Inflammatory macrophage treated with lipopolysaccharide for 4 hours (primary cell): ENCODE data around the gene PPIL6.

Source experiments
- DNase-seq: peaks from one replicate; pipeline ENCODE4 v3.0.0-alpha.2; 2020

Gene PPIL6

GRCh38 chr6:109360281-109360680 is 80.1 kb downstream of the PPIL6 start:
- DNase-seq = no peak

DNA sequence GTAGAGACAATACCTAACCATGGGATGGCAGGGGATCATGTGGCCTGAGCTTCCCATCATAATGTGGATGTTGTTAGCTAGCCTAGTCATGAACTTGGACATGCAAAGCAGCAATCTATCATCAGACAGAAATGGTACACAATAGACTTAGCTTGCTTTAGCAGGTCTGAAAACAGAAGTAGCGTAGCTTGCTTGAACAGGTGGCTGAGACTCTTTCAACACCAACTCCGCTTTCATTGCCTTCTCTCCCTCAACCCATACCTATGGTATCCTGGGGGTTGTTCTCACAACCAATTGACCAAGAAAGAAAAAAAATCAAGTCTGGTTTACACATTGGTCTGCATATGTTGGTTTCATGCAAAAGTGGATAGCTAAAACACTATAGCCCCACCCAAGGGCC is 81.2 kb downstream of the PPIL6 start:
- no peak for DNase-seq

GRCh38 chr6:109358204-109358603 is 82.2 kb downstream of the PPIL6 start:
- no peak for DNase-seq

DNA sequence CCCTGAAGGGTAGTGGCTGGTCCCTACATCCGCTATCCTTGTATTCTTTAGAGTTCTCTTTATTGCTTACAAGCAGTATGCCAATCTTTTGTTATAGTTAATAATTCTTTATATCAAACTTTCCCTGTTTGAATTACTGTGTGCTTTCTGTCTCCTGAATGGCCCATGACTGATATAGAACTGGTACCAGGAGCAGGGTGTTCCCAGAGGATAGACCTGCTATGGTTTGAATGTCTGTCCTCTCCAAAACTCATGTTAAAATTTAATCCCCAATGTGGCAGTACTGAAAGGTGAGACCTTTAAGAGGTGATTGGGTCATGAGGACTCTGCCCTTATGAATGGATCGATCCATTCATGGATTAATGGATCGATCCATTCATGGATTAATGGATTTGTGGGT is 84.2 kb downstream of the PPIL6 start:
- DNase-seq = no peak

DNA sequence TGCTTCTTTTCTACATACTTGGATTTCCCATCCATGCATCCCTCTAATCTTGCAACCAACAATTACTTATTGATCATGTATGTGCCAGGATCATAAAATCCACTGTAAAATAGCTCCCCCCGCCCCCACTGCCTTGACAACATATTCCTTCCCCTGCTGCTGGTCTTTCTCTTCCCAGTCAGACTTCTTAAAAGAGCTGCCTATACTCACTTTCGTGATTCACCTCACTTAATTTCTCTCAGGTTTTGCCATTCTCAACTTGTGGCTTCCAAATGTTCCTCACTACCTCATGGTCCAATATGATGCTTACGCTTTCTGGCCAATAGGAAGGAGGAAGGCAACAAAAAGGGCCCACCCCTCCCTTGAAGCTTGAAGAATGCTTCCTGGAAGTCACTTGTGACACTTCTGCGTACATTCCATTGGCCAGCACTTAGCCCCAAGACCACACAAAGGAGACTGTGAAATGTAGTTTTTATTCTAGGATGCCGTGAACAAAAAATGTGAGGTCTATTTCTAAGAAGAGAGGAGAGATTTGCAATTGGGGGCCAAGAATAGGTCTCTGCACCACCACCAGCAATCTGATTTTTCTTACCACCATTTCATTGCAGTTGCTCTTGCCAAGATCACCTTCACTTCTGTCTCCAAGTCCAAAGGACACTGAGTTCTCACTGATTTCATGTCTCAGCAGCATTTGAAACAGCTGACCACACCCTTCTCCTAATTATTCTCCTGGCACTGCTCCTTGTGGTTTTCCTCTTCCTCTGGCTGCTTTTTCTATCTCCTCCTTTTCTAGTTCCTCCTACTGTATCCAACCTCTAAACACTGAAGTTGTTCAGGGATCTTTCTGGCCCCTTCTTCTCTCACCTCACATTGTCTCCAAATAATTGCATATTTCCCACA is 88.9 kb downstream of the PPIL6 start:
- DNase-seq = no peak

GRCh38 chr6:109349419-109349987 is 90.9 kb downstream of the PPIL6 start:
- DNase-seq = no peak

- peak; percentile 39 for DNase-seq
These were observed 92.2 kb downstream of the PPIL6 start for GRCh38 chr6:109348226-109348625.

DNA sequence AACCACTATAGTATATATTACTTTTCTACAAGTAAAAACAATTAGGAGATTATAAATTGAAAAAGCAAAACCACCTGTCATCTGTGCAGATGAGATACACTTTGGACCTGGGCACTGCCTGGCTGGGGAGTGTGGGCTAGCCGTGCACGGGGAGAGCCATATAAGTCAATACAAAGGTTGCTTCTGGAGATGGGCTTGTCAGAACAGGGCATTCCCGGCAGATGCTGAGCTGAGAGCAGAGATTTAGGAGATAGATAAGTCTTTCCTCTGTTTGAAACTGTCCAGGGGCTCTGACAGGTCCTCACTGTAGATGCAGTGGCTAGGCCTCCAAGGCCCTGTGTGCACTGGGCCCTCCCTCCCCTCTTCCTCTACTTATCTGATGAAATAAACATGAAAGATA is 92.6 kb downstream of the PPIL6 start:
- no peak for DNase-seq

DNA sequence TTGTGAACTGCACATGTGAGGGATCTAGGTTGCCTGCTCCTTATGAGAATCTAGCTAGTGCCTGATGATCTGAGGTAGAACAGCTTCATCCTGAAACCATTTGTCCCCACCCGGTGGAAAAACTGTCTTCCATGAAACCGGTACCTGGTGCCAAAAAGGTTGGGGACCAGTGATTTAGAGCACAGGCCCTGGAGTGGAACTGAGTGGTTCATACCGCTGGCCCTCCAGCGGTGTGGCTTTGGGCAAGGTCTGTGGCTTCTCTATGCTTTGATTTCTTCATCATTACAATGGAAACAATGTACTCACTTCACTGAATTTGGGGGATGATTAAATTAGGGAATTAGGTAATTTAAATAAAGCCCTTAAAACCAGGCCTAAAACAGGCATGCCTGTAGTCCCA is 94.4 kb downstream of the PPIL6 start:
- DNase-seq = no peak

DNA sequence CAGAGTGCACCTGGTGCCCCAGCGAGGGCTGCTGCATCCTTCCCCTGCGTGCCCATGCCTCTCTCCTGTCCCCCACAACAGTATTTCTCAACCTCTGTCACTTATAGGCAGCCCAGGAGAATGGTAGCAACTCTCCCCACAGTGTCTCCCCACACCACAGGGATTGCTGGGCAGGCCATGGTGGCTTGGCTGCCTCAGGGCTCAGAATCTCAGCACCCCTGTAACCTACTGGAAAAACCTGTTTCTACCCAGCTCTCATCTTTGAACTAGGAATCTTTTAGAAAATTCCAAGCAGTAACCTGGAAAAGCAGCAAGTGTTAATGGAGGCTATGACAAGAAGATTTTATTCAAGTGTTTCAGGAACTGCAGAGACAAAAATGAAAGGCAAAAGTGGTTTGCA is 96.2 kb downstream of the PPIL6 start:
- DNase-seq = no peak

GRCh38 chr6:109343518-109343917 is 96.9 kb downstream of the PPIL6 start:
- no peak for DNase-seq

DNA sequence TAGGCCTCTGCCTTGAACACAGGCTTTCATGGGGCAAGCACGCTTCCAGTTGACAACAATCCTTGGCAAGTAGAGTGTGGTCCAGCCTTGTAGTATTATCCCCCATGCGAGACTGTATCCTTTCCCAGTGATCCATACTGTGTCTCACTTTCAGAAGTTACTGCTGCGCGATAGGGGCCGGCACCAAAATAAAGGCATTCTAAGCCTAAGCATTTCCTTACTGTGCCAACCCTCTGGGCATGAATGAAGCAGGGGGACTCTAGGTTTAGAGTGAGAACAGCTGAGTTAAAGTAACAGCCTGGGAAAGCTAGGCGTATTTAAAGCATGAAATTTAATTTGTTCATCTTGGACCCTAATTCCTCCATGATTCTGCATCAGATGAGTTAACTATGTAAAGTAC is 97.5 kb downstream of the PPIL6 start:
- DNase-seq = no peak

DNA sequence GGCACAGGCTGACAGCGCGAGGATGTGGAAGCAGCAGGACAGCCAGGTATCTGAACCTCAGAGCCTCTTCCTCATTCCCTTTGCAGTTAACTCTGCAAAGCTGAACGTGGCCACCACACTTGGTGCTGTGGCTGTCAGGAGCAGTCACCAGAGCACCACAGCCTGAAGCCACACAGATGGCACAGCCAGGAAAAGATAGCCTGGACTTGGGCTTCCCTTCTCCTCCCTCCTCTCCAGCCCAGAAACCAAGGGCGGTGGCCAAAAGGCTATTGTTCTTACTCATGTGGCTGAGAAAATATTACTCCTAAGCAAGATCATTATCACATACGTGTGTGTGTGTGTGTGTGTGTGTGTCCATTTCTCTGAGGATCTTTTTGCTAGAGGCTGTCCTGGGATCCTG is 97.9 kb downstream of the PPIL6 start:
- DNase-seq = no peak

DNA sequence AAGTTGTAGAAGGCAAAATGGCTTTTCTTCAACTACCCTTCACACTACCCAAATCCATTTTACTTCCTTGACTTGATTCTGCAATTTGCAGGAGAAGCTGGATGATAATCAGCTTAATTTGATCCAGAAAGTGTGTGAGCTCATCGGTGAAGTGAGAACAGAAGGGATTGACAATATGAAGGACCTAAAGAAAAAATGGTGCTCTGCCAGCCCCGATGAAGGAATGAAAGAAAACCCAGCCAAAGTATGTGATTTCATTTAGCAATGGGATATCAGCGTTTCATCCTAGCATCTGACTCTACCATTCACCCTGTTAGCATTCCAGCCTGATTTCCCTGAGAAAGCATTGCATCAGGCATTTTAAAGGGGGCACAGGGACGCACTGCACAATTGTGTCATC is 99.6 kb downstream of the PPIL6 start:
- no peak for DNase-seq
